OCI-LY3 (cell line): ENCODE measurements around the gene RELN.

Experiments
- EZH2phosphoT487 ChIP-seq: fragments of 200-600 bp; shearing (Covaris generic); IDR thresholded peaks from 2 replicates; pipeline ENCODE4 v1.6.1; 2018; ENCODE audit warnings: antibody characterized with exemption, mixed run types, low read depth
- TF ChIP-seq, protein P1 (sequence below): fragments of 200-600, 300-600 bp; sonication (generic); IDR thresholded peaks from 2 replicates; pipeline ENCODE4 v1.5.1; 2014; ENCODE audit warnings: antibody characterized with exemption, low read length, low read depth

- TF ChIP-seq, protein P1, sequence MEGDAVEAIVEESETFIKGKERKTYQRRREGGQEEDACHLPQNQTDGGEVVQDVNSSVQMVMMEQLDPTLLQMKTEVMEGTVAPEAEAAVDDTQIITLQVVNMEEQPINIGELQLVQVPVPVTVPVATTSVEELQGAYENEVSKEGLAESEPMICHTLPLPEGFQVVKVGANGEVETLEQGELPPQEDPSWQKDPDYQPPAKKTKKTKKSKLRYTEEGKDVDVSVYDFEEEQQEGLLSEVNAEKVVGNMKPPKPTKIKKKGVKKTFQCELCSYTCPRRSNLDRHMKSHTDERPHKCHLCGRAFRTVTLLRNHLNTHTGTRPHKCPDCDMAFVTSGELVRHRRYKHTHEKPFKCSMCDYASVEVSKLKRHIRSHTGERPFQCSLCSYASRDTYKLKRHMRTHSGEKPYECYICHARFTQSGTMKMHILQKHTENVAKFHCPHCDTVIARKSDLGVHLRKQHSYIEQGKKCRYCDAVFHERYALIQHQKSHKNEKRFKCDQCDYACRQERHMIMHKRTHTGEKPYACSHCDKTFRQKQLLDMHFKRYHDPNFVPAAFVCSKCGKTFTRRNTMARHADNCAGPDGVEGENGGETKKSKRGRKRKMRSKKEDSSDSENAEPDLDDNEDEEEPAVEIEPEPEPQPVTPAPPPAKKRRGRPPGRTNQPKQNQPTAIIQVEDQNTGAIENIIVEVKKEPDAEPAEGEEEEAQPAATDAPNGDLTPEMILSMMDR: no peak
- no peak for TF ChIP-seq EZH2phosphoT487
Measured at GRCh38 chr7:103795107-103795506, 194.4 kb downstream of the RELN start.
